GM12874 (cell line): Measurements from ENCODE around the gene TDRD15.

ENCODE experiments used
- TF ChIP-seq, protein P1 (sequence below): IDR thresholded peaks from 2 replicates; pipeline ENCODE4 v1.5.1; 2011; ENCODE audit warnings: low read depth, mild to moderate bottlenecking, control low read depth, low read length, moderate library complexity; ENCODE audit not compliant: insufficient read depth

TDRD15 gene

DNA sequence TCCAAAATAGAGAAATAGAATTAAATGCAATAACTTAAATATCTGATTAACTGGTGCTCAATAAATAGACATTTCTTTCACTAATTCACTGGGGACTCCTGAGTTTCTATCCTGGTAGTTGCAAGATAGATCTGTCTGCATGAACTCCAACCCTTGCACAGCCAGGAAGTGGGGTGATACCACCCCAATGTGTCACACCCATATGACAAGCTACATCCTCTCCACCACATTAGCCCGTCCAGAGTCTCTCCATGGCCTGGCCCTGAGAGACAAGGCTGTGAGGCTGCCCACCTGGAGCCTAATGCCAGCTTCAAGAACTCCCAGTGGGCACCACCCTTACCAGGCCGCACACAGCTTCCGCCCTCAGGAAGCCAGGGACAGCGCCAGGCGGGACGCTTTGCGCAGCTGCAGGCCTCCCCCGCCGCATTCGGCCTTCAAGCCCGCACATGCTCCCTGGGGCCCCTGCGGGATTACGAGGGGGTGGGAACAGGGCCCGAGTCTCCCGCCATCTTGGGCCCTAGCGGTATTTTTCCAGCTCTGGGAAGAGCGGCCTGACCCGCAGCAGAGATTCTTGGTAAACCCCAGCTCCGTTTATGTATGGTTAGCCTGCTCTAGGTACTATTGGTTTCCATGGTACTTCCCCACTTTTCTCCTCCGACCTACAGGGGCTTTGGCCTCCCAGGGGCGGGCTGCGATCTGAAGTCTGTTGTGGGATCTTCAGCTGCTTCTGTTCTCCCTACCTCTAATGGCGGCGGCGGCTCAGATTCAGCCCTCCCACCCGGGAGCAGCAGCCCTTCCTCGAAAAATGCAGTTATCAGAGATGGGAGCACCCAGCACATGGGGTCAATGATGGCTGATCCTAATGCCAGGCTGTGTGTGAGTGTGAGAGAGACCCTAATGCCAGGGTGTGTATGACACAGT, at the start of gene TDRD15:
TSS of gene TDRD15 (plus strand) at position 496 of the 921 bp plus-strand sequence. CDS start 13,500 bp downstream, outside the sequence.
- TF ChIP-seq, protein P1, sequence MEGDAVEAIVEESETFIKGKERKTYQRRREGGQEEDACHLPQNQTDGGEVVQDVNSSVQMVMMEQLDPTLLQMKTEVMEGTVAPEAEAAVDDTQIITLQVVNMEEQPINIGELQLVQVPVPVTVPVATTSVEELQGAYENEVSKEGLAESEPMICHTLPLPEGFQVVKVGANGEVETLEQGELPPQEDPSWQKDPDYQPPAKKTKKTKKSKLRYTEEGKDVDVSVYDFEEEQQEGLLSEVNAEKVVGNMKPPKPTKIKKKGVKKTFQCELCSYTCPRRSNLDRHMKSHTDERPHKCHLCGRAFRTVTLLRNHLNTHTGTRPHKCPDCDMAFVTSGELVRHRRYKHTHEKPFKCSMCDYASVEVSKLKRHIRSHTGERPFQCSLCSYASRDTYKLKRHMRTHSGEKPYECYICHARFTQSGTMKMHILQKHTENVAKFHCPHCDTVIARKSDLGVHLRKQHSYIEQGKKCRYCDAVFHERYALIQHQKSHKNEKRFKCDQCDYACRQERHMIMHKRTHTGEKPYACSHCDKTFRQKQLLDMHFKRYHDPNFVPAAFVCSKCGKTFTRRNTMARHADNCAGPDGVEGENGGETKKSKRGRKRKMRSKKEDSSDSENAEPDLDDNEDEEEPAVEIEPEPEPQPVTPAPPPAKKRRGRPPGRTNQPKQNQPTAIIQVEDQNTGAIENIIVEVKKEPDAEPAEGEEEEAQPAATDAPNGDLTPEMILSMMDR = no peak

DNA sequence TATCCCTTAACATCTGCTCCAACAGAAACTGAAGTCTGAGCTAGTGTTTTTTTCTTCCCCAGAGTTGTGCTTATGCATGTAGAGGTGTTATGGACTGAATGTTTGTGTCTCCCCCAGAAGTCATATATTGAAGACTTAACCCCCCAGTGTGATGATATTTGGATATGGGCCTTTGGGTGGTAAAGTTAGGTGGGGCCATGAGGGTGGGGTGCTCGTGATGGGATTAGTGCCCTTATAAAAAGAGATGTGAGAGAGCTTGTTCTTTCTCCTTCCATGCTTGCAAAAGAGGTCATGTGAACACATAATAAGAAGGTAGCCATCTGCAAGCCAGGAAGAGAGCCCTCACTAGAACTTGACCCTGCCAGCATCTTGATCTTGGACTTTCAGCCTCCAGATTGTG, 45.5 kb upstream of the TDRD15 start:
- TF ChIP-seq, protein P1 = no peak

DNA sequence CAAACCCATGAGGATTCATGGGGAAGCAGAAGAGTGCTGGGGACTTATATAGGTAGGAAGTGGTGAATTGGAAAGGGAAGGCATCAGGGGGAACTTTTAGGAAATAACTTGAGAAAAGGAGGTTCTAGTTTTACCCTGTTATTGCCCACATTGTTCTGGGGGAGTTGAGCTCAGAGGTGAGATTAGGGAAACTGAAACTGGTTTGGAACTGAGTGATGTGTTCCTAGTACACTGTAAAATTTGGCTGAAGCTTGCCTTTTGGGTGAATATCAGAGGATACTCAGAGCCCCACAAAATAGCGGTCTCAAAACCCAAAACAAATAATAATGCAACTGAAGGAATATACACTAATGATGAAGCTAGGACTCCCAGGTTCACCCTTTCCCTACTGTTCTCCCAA, 40.3 kb upstream of the TDRD15 start:
- TF ChIP-seq, protein P1 = no peak

DNA sequence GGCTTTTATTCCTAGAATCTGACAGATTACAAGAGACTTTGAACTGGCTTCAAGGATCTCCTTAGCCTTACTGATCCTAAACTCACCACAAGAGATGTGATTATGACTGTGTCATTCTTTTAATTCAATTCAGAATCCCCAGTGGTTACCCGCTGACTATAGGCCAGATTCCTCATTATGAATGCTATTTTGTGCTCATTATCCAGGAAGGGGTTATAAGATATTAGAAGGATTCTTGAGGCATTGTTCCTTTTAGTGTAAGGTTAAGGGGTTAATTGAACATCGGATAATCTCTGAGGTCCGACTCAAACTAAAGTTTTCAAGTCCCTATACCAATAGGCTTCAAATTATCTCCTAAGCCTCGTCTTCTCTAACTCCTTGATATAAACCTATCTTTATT, 39.4 kb upstream of the TDRD15 start:
- TF ChIP-seq, protein P1 = no peak

DNA sequence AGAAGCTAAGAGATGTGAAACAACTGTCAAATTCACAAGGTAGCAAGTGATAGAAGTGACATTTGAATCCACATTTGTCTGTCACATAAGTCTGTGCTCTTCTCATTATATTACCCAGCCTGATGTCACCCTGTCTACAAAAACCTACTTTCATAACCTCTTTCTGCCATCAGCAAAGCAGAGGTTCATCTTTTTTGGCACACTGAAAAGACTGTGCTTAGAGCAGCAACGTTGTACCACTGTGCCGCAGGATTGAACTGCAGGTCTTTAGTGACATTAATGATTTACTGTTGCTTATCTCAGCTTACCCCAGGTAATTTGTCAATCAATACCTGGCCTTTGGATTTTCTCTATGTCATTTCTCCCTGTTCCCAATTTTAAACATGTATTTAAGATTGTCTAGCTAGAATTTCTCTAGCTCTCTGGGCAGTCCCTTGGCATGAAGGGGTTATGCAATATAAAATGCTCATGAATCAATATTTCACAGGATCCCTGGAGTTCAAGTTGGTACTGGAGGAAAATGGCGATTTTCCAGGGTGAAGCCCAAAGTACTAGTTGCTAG, 31.4 kb upstream of the TDRD15 start:
- TF ChIP-seq, protein P1 = no peak

DNA sequence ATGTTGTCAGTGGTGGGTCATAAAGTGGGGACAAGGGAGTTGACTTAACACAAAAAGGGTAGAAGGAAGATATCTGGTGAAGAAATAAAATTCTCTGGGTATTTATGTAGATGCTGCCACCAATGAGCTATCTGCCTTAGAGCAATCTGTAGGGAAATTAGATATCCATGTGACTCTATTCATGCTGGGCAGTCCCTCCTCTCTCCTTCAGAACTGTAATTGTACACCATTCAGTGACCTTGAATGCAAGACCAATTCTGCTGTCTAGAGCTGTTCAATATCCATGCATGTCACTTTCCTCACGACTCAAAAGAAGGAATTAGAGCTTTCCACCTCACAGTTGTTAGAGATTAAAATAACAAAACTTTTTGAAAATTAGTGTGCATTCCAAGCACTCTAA, 28.6 kb upstream of the TDRD15 start:
- TF ChIP-seq, protein P1 = no peak

DNA sequence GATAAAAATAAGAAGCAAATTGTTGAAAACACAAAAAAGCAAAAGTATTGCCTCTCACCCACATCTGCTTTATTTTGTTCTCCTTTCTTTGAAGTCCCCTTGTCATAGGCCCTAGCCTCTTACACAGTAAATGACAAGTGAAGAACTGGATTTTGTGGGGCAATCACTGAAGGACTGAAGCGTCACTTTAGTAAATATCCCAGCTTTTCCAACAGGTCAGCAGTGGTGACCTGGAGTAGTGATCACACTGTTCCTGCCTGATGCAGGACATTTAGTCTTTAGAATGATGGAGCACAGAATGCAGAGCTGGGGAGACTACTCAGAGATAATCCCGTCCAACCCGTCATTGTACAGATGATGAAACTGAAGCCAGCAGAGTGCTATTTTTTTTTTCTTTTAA, 28.1 kb upstream of the TDRD15 start:
- TF ChIP-seq, protein P1 = no peak
